HG03135 (cell line): ENCODE results near the gene XRN1.
"Not testable (repeated sequence)": the region's sequence is repeated elsewhere in the genome, so short reads cannot be mapped to it uniquely, and the experiment has no call there.

Experiments
- ATAC-seq: cut with Tn5 transposase; IDR thresholded peaks from one replicate; pipeline ENCODE4 v1.9.1; 2021; ENCODE audit warnings: mild to moderate bottlenecking, moderate library complexity; ENCODE audit not compliant: unreplicated experiment

XRN1 gene

DNA sequence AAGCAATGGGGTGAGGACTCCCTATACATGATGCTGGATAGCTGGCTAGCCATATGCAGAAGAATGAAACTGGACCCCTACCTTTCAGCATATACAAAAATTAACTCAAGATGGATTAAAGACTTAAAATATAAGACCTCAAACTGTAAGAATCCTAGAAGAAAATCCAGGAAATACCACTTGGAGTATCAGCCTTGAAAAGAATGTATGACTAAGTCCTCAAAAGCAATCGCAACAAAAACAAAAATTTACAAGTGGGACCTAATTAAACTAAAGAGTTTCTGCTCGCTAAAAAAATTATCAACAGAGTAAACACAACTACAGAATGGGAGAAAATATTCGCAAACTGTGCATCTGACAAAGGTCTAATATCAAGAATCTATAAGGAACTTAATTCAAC lies 94.3 kb downstream of the XRN1 start:
- no peak for ATAC-seq

- not testable (repeated sequence) for ATAC-seq
Observed at GRCh38 chr3:142352698-142353097, 95.1 kb downstream of the XRN1 start.

DNA sequence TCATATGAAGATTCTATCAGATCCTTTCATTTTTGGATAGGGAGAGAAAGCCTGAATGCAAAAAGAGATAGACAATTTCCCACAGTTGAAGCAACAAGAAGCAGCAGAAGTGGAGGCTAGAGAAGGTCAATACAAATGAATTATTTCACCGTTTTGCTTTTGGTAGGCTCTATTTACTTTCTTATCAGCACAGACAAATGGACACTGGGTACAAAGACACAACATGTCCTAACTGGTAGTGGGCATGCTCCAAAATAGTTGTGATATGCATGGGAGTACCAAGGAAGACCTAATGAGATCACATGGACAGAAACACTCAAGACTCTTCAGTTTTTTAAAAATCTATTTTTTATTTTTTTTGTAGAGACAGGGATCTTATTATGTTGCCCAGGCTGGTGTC lies 99.4 kb downstream of the XRN1 start:
- no peak for ATAC-seq

DNA sequence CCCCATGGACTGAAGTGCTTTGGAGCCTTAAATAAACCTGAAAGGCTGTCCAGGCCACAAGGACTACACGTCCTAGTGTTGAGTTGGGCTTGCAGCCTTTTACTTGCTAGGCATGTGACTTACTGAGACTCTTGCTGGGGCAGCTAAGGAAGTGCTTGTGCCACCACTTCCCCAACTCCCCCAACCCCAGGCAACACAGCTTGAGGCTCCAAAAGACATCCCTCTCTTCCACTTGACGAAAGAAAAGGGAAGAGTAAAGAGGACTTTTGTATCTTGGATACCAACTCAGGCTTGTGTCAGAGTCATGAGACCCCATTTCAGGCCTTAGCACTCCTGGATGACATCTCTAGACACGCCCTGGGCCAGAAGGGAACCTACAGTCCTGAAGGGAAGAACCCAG lies 109.8 kb downstream of the XRN1 start:
- ATAC-seq: no peak

DNA sequence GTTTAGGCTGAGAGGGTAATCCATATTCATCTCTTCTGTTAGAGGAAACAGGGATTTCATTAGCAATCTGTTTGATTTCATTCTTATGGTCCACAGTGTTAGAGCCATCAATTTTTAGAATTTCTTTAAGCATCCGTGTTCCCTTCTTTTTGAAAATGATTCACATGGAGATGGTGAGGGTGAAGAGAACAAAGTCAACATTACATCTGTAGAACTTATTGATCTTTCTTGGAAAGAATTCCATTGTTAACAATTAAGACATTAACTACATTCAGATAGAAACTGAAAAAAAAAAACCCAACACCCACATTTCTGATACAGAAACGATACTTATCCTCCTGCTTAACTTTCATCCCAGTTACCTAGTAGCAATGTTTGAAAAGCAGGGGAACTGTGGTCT lies 115.4 kb downstream of the XRN1 start:
- ATAC-seq: no peak

- not testable (repeated sequence) for ATAC-seq
Observed at GRCh38 chr3:142324275-142324953, 123.4 kb downstream of the XRN1 start.

DNA sequence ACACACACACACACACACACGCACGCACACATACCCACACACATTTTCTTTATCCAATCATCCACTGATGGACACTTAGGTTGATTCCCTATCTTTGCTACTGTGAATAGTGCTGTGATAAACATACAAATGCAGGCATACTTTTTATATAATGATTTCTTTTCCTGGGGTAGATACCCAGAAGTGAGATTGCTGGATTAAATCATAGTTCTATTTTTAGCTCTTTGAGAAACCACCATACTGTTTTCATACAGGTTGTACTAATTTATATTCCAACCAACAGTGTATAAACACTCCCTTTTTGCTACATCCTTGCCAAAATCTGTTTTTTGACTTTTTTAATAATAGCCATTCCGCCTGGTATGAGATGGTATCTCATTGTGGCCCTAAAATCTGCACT lies 127.9 kb downstream of the XRN1 start:
- ATAC-seq: no peak

GRCh38 chr3:142319094-142319493 lies 128.7 kb downstream of the XRN1 start:
- ATAC-seq: no peak

- ATAC-seq: no peak
Observed at GRCh38 chr3:142318331-142318730, 129.5 kb downstream of the XRN1 start.

GRCh38 chr3:142315978-142316388 lies 131.9 kb downstream of the XRN1 start:
- ATAC-seq: not testable (repeated sequence)

GRCh38 chr3:142315083-142315482 lies 132.8 kb downstream of the XRN1 start:
- no peak for ATAC-seq

GRCh38 chr3:142310439-142310838 lies 137.4 kb downstream of the XRN1 start:
- ATAC-seq: no peak

- ATAC-seq: not testable (repeated sequence)
Observed at GRCh38 chr3:142302847-142303246, 145.0 kb downstream of the XRN1 start.

- no peak for ATAC-seq
Observed at GRCh38 chr3:142298626-142299025, 149.2 kb downstream of the XRN1 start.

GRCh38 chr3:142296507-142296906 lies 151.3 kb downstream of the XRN1 start:
- no peak for ATAC-seq

- no peak for ATAC-seq
Observed at GRCh38 chr3:142287866-142288638, 159.8 kb downstream of the XRN1 start.

DNA sequence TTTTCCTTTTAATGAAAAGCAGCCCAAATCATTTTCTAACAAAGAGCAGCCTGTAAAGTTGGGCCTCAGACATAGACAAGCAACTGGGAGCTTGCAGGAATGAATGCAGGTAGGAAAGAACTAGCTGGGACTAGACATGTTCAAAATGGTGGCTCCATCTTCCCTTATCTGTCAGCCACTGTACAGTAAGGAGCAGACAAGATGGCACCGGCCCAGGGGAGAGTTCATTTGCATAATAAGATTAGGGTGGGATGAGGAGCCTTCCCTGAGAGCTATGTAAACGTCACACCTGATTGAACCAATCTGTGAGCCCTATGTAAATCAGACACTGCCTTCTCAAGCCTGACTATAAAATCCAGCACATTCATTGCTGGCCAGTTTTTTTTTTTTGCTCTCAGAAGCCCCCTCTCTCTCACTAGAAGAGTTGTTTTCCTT lies 162.7 kb downstream of the XRN1 start:
- no peak for ATAC-seq

DNA sequence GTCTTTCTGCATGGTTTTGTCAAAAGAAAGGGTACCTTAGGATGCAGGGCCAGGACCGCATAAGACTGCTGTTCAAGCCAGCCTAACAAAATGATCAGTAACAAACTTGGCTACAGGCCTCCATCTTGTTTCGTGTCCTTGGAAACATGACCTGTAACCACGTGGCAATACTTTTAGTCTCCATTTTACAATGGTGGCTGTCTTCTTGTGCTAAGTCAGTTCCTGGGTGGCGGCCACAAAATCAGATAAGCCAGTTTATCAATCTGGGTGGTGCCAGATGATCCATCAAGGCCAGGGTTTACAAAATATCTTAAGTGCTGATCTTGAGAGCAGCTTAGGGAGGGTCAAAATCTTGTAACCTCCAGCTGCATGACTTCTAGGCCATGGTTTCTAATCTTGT lies 165.3 kb downstream of the XRN1 start:
- no peak for ATAC-seq

DNA sequence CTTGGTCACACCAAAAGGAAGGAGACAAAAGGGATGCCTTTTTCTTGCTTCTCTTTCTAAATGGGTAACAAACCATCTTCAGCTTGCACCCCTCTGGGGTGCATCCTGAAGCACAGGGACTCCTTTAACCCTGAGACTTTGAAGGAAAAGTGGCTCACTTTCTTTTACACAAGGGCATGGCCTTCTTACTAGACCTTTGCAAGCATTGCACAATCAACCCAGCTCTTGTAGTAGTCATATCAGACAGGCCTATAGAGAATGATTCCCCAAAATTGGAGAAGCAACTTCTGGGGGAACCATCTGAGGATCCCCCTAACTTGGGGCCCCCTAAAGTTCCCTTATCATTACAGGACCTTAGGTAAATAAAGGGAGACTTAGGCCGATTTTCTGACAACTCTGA lies 166.4 kb downstream of the XRN1 start:
- no peak for ATAC-seq

- ATAC-seq: peak; percentile 91
Observed at GRCh38 chr3:142279965-142280590, 167.8 kb downstream of the XRN1 start.

DNA sequence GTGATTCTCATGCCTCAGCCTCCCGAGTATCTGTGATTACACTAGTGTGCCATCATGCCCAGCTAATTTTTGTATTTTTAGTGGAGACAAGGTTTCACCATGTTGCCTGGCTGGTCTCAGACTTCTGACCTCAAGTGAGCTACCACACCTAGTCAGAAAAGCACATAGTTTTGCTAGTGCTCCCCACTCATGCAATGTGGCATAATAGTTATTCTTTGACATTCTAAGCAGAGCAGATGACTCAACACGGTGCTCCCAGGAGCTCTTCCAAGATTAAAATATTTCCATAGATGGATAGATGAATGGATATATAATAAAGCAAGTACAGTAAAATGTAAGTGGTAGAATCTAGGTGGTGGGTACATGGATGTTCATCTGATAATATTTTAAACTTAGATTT lies 169.4 kb downstream of the XRN1 start:
- ATAC-seq: no peak

GRCh38 chr3:142276781-142277180 lies 171.1 kb downstream of the XRN1 start:
- ATAC-seq: no peak
